ENCODE results near the gene NRCAM.
"Not testable (repeated sequence)": the region's sequence is repeated elsewhere in the genome, so short reads cannot be mapped to it uniquely, and the experiment has no call there.

Gene NRCAM

GRCh38 chr7:108282427-108282996, 173.7 kb downstream of the NRCAM start:
- H3K27ac ChIP-seq (ENCODE audit: low read depth, low read length, severe bottlenecking) = no peak overlapping the region
- H3K9me3 ChIP-seq (ENCODE audit: control insufficient read depth, low read length) = no peaks in the 10 kb centered on the region
- H3K36me3 ChIP-seq (ENCODE audit: control insufficient read depth, insufficient read depth, low read length) = no peaks in the 10 kb centered on the region
- H3K4me1 ChIP-seq (ENCODE audit: control insufficient read depth, insufficient read depth, low read length, poor library complexity, severe bottlenecking) = peaks cover 11% of the 10 kb centered on the region
- H3K4me3 ChIP-seq (ENCODE audit: extremely low read depth, insufficient read depth, low read length, poor library complexity, severe bottlenecking) = no peak overlapping the region
- 96 to 100% methylated on average over 2 to 3 of the region's 4 CpGs for WGBS, 2 experiments (ENCODE audit: insufficient coverage in 2 of 2)

GRCh38 chr7:108280136-108280535, 176.1 kb downstream of the NRCAM start:
- 100% methylated on average over 1 of the region's 3 CpGs; no CpG with 5 or more reads in 1 of the 2 experiments for whole genome bisulfite sequencing, 2 experiments (ENCODE audit: insufficient coverage in 2 of 2)

DNA sequence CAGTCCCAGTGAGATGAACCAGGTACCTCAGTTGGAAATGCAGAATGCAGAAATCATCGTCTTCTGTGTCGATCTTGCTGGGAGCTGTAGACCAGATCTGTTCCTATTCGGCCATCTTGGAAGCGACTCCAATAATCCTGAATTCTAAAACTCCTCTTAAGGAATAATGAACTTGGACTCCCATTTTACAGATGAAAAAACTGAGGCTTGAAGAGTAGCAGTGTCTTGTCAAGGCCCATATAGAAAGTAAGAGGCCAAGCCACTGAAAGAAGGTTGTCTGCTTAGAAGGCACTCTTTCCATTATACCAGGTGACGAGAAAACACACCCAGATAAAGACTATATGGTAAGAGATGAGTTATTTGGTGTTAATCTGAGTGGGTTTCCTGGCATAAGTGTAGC, 177.5 kb downstream of the NRCAM start:
- Histone ChIP-seq H3K4me1 (ENCODE audit: control insufficient read depth, insufficient read depth, low read length, poor library complexity, severe bottlenecking) (no peaks in the 10 kb centered on the region), H3K36me3 (ENCODE audit: control insufficient read depth, insufficient read depth, low read length) (no peaks in the 10 kb centered on the region), H3K4me3 (ENCODE audit: extremely low read depth, insufficient read depth, low read length, poor library complexity, severe bottlenecking) (no peak overlapping the region), H3K9me3 (ENCODE audit: control insufficient read depth, low read length) (no peaks in the 10 kb centered on the region), H3K27ac (ENCODE audit: low read depth, low read length, severe bottlenecking) (no peak overlapping the region)
- 92 to 100% methylated on average over 2 to 4 of the region's 5 CpGs for WGBS, 2 experiments (ENCODE audit: insufficient coverage in 2 of 2)

More at GRCh38 chr7:108280136-108280535, 176.1 kb downstream of the NRCAM start:
- Histone ChIP-seq H3K27ac (ENCODE audit: low read depth, low read length, severe bottlenecking) (no peak overlapping the region), H3K4me1 (ENCODE audit: control insufficient read depth, insufficient read depth, low read length, poor library complexity, severe bottlenecking) (peaks cover 10% of the 10 kb centered on the region), H3K36me3 (ENCODE audit: control insufficient read depth, insufficient read depth, low read length) (no peaks in the 10 kb centered on the region), H3K9me3 (ENCODE audit: control insufficient read depth, low read length) (no peaks in the 10 kb centered on the region), H3K4me3 (ENCODE audit: extremely low read depth, insufficient read depth, low read length, poor library complexity, severe bottlenecking) (no peak overlapping the region)

DNA sequence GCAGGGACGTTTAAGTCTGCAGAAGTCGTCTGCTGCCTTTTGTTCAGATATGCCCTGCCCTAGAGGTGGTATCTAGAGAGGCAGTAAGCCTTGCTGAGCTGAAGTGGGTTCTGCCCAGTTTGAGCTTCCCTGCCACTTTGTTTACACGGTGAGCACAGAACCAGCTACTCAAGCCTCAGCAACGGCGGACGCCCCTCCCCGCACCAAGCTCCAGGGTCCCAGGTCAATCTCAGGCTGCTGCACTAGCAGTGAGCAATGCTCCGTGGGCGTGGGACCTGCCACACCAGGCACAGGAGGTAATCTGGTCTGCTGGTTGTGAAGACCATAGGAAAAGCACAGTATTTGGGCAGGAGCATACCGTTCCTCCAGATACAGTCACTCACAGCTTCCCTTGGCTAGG, 178.0 kb downstream of the NRCAM start:
- WGBS, 2 experiments (ENCODE audit: insufficient coverage in 2 of 2) = 91 to 92% methylated on average over 9 to 10 of the region's 10 CpGs
- no peaks in the 10 kb centered on the region for H3K36me3 ChIP-seq (ENCODE audit: control insufficient read depth, insufficient read depth, low read length)
- H3K4me3 ChIP-seq (ENCODE audit: extremely low read depth, insufficient read depth, low read length, poor library complexity, severe bottlenecking) = no peak overlapping the region
- no peak overlapping the region for H3K27ac ChIP-seq (ENCODE audit: low read depth, low read length, severe bottlenecking)
- H3K4me1 ChIP-seq (ENCODE audit: control insufficient read depth, insufficient read depth, low read length, poor library complexity, severe bottlenecking) = no peaks in the 10 kb centered on the region
- H3K9me3 ChIP-seq (ENCODE audit: control insufficient read depth, low read length) = no peaks in the 10 kb centered on the region

- not testable (repeated sequence) for H3K27ac ChIP-seq (ENCODE audit: low read depth, low read length, severe bottlenecking); H3K36me3 ChIP-seq (ENCODE audit: control insufficient read depth, insufficient read depth, low read length); H3K4me1 ChIP-seq (ENCODE audit: control insufficient read depth, insufficient read depth, low read length, poor library complexity, severe bottlenecking); H3K4me3 ChIP-seq (ENCODE audit: extremely low read depth, insufficient read depth, low read length, poor library complexity, severe bottlenecking); H3K9me3 ChIP-seq (ENCODE audit: control insufficient read depth, low read length)
- WGBS, 2 experiments (ENCODE audit: insufficient coverage in 2 of 2) = no CpG with 5 or more reads among the region's 5 CpGs
Observed at GRCh38 chr7:108274447-108274846, 181.8 kb downstream of the NRCAM start.

DNA sequence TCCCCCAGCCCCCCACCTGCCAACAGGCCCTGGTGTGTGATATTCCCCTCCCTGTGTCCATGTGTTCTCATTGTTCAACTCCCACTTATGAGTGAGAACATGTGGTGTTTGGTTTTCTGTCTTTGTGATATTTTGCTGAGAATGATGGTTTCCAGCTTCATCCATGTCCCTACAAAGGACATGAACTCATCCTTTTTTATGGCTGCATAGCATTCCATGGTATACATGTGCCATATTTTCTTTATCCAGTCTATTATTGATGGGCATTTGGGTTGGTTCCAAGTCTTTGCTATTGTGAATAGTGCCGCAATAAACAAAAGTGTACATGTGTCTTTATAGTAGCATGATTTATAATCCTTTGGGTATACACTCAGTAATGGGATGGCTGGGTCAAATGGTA, 183.3 kb downstream of the NRCAM start:
- H3K9me3 ChIP-seq (ENCODE audit: control insufficient read depth, low read length); H3K4me1 ChIP-seq (ENCODE audit: control insufficient read depth, insufficient read depth, low read length, poor library complexity, severe bottlenecking); H3K36me3 ChIP-seq (ENCODE audit: control insufficient read depth, insufficient read depth, low read length); H3K4me3 ChIP-seq (ENCODE audit: extremely low read depth, insufficient read depth, low read length, poor library complexity, severe bottlenecking); H3K27ac ChIP-seq (ENCODE audit: low read depth, low read length, severe bottlenecking): not testable (repeated sequence)
- WGBS, 2 experiments (ENCODE audit: insufficient coverage in 2 of 2) = no CpG with 5 or more reads among the region's 1 CpG

DNA sequence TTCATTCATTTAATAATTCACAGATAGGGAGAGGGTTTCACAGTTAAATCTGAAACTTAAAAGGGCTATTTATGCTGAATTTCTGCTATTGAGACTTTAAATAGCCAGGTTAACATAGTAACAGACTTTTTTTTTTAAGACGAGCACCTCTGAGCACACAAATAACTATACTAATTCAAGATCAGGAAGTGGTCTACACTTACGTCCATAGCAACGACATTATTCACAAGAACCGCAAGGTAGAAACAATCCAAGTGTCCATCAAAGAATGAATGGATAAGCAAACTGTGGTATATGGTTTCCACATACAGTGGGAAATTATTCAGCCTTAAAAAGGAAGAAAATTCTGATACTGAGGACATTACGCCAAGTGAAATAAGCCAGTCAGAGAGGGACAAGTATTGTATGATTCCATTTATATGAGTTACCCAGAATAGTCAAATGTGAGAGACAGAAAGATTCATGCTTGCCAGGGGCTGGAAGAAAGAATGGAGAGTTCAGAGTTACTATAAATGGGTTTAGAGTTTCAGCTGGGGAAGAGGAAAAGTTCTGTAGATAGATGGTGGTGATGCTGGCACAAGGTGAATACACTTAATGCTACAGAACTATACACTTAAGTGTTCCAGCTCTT, 185.7 kb downstream of the NRCAM start:
- H3K4me1 ChIP-seq (ENCODE audit: control insufficient read depth, insufficient read depth, low read length, poor library complexity, severe bottlenecking) = peaks cover 7% of the 10 kb centered on the region
- H3K36me3 ChIP-seq (ENCODE audit: control insufficient read depth, insufficient read depth, low read length) = no peaks in the 10 kb centered on the region
- no peaks in the 10 kb centered on the region for H3K9me3 ChIP-seq (ENCODE audit: control insufficient read depth, low read length)
- no peak overlapping the region for H3K27ac ChIP-seq (ENCODE audit: low read depth, low read length, severe bottlenecking)
- 86 to 91% methylated on average over 1 to 4 of the region's 5 CpGs for WGBS, 2 experiments (ENCODE audit: insufficient coverage in 2 of 2)
- H3K4me3 ChIP-seq (ENCODE audit: extremely low read depth, insufficient read depth, low read length, poor library complexity, severe bottlenecking) = no peak overlapping the region

DNA sequence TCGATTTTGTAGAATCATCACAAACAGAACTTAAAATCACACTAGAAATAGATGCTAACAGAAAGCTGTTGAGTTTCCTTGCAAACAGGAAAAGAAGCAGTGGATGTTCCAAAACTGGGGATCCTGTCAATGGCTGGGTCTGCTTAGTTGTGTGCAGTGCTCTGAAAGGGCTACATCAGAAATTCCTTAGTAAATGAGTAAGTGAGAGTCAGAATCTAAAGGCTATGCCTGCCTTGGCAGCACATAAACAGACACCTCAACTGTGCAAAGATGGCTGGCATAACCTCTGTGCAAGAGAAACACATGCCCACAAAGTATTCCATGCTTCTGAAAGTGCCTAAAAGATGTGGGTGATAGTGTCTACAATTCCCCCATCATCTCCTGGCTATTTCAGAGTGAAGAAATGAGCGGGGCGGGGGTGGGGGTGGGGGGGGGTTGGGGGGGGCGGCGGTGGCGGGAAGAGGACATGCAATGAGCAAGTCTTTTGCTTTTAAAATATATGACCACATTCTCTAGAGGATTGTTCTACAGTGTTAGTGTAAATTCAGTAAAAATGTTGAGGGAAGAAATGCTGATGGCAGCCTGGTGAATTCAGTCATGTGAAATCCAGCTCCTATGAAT, 187.9 kb downstream of the NRCAM start:
- H3K36me3 ChIP-seq (ENCODE audit: control insufficient read depth, insufficient read depth, low read length) = no peaks in the 10 kb centered on the region
- H3K4me1 ChIP-seq (ENCODE audit: control insufficient read depth, insufficient read depth, low read length, poor library complexity, severe bottlenecking) = peaks cover 7% of the 10 kb centered on the region
- WGBS, 2 experiments (ENCODE audit: insufficient coverage in 2 of 2) = no CpG with 5 or more reads among the region's 6 CpGs

GRCh38 chr7:108267615-108268014, 188.6 kb downstream of the NRCAM start:
- Histone ChIP-seq H3K36me3 (ENCODE audit: control insufficient read depth, insufficient read depth, low read length) (no peaks in the 10 kb centered on the region), H3K4me1 (ENCODE audit: control insufficient read depth, insufficient read depth, low read length, poor library complexity, severe bottlenecking) (peaks cover 7% of the 10 kb centered on the region), H3K27ac (ENCODE audit: low read depth, low read length, severe bottlenecking) (no peak overlapping the region), H3K4me3 (ENCODE audit: extremely low read depth, insufficient read depth, low read length, poor library complexity, severe bottlenecking) (no peak overlapping the region), H3K9me3 (ENCODE audit: control insufficient read depth, low read length) (no peaks in the 10 kb centered on the region)
- no CpG with 5 or more reads among the region's 1 CpG for WGBS, 2 experiments (ENCODE audit: insufficient coverage in 2 of 2)

More for the DNA sequence above, 187.9 kb downstream of the NRCAM start:
- H3K4me3 ChIP-seq (ENCODE audit: extremely low read depth, insufficient read depth, low read length, poor library complexity, severe bottlenecking) = no peak overlapping the region
- no peaks in the 10 kb centered on the region for H3K9me3 ChIP-seq (ENCODE audit: control insufficient read depth, low read length)
- H3K27ac ChIP-seq (ENCODE audit: low read depth, low read length, severe bottlenecking) = no peak overlapping the region

GRCh38 chr7:108266491-108266890, 189.7 kb downstream of the NRCAM start:
- H3K9me3 ChIP-seq (ENCODE audit: control insufficient read depth, low read length) = no peaks in the 10 kb centered on the region
- H3K4me1 ChIP-seq (ENCODE audit: control insufficient read depth, insufficient read depth, low read length, poor library complexity, severe bottlenecking) = peaks cover 7% of the 10 kb centered on the region
- no peak overlapping the region for H3K27ac ChIP-seq (ENCODE audit: low read depth, low read length, severe bottlenecking)
- no peak overlapping the region for H3K4me3 ChIP-seq (ENCODE audit: extremely low read depth, insufficient read depth, low read length, poor library complexity, severe bottlenecking)
- WGBS, 2 experiments (ENCODE audit: insufficient coverage in 2 of 2) = no CpG with 5 or more reads among the region's 3 CpGs
- no peaks in the 10 kb centered on the region for H3K36me3 ChIP-seq (ENCODE audit: control insufficient read depth, insufficient read depth, low read length)

- H3K27ac ChIP-seq (ENCODE audit: low read depth, low read length, severe bottlenecking) = no peak overlapping the region
- H3K4me3 ChIP-seq (ENCODE audit: extremely low read depth, insufficient read depth, low read length, poor library complexity, severe bottlenecking) = no peak overlapping the region
- no peaks in the 10 kb centered on the region for H3K9me3 ChIP-seq (ENCODE audit: control insufficient read depth, low read length)
- no peaks in the 10 kb centered on the region for H3K36me3 ChIP-seq (ENCODE audit: control insufficient read depth, insufficient read depth, low read length)
- H3K4me1 ChIP-seq (ENCODE audit: control insufficient read depth, insufficient read depth, low read length, poor library complexity, severe bottlenecking) = peaks cover 7% of the 10 kb centered on the region
Observed at GRCh38 chr7:108266035-108266434, 190.2 kb downstream of the NRCAM start.
